Activated CD8-positive, alpha-beta T cell treated with anti-CD3 and anti-CD28 coated beads for 36 hours (primary cell): ENCODE results near the gene STEAP3. TPM values are rescaled to one million over a fixed set of nuclear protein-coding genes. Genes with fewer than 3 reads are reported as not detected.

Experiments
- ATAC-seq: fragments of 200-7000 bp; cut with Tn5 transposase; one replicate; pipeline ENCODE4 v1.10.0; 2021; ENCODE audit warnings: mild to moderate bottlenecking, moderate library complexity
- CTCF ChIA-PET: fragments of 350-600 bp; sonication (Branson Sonifier 250); formaldehyde crosslinking; loops from one replicate; lab custom pipeline; 2021; ENCODE audit warnings: antibody characterized with exemption; lab: Charles Lee
- POLR2A ChIA-PET: fragments of 350-600 bp; sonication (Branson Sonifier 250); formaldehyde crosslinking; loops from one replicate; lab custom pipeline; 2021; ENCODE audit warnings: antibody characterized with exemption; lab: Charles Lee
- DNase-seq: peaks from one replicate; pipeline ENCODE4 v3.0.0-alpha.2; 2020
- H3K27ac Mint-ChIP-seq: one replicate; pipeline ENCODE4 v1.8.0; 2021; ENCODE audit warnings: mild to moderate bottlenecking, mixed read lengths
- H3K27me3 Mint-ChIP-seq: one replicate; pipeline ENCODE4 v1.8.0; 2021; ENCODE audit warnings: mixed read lengths
- H3K36me3 Mint-ChIP-seq: one replicate; pipeline ENCODE4 v1.8.0; 2021; ENCODE audit warnings: low read depth, mixed read lengths
- H3K4me1 Mint-ChIP-seq: one replicate; pipeline ENCODE4 v1.8.0; 2021; ENCODE audit warnings: low read depth, mixed read lengths
- H3K4me3 Mint-ChIP-seq: one replicate; pipeline ENCODE4 v1.8.0; 2021; ENCODE audit warnings: mild to moderate bottlenecking, moderate library complexity, mixed read lengths
- H3K9me3 Mint-ChIP-seq: one replicate; pipeline ENCODE4 v1.8.0; 2021; ENCODE audit warnings: mixed read lengths
- CTCF ChIP-seq: fragments of 200-600 bp; IDR thresholded peaks from one replicate; pipeline ENCODE4 v1.8.0; 2022; ENCODE audit warnings: antibody characterized with exemption, mild to moderate bottlenecking
- intact Hi-C: fragments of 100-400 bp; cut with micrococcal nuclease; formaldehyde crosslinking; loops from one replicate; pipeline ENCODE4 v1.10.0; 2022
- total RNA-seq, 2 experiments: library from RNA; stranded (reverse); gene quantifications; one replicate each; pipeline ENCODE4 v1.2.3, GENCODE V29; 2021

Gene STEAP3
- total RNA-seq, 2 experiments from 2014 or later: 0.18 to 0.34 TPM

- intact Hi-C loops: no loop called here
- no peak for DNase-seq
- POLR2A ChIA-PET: no interaction called here
Measured at GRCh38 chr2:119261493-119262225, 38.0 kb downstream of the STEAP3 start.

GRCh38 chr2:119263025-119263424 is 39.4 kb downstream of the STEAP3 start:
- no peak for DNase-seq
- Mint-ChIP-seq H3K9me3 (no peaks in the 10 kb centered on the region), H3K27me3 (no peaks in the 10 kb centered on the region), H3K4me1 (no peaks in the 10 kb centered on the region), H3K27ac (no peak overlapping the region), H3K4me3 (no peak overlapping the region), H3K36me3 (no peaks in the 10 kb centered on the region)
- intact Hi-C loops: no loop called here
- TF ChIP-seq CTCF: no peak
- ATAC-seq: no peak
- CTCF ChIA-PET: no interaction called here
- POLR2A ChIA-PET: no interaction called here

More at GRCh38 chr2:119261493-119262225, 38.0 kb downstream of the STEAP3 start:
- Mint-ChIP-seq H3K4me1 (no peaks in the 10 kb centered on the region), H3K27me3 (no peaks in the 10 kb centered on the region), H3K4me3 (no peak overlapping the region), H3K9me3 (no peaks in the 10 kb centered on the region), H3K27ac (no peak overlapping the region), H3K36me3 (no peaks in the 10 kb centered on the region)
- CTCF ChIA-PET: interaction anchor here (0.6 kb wide), 1 partner anchor 41 kb away, joined by 3 read pairs; no protein-coding TSS in a partner anchor
- no peak for TF ChIP-seq CTCF
- no peak for ATAC-seq

GRCh38 chr2:119263656-119264055 is 40.0 kb downstream of the STEAP3 start:
- Mint-ChIP-seq H3K27ac (no peak overlapping the region), H3K36me3 (no peaks in the 10 kb centered on the region), H3K27me3 (no peaks in the 10 kb centered on the region), H3K4me1 (no peaks in the 10 kb centered on the region), H3K4me3 (no peak overlapping the region), H3K9me3 (no peaks in the 10 kb centered on the region)
- TF ChIP-seq CTCF: no peak
- no peak for ATAC-seq
- no peak for DNase-seq
- POLR2A ChIA-PET: no interaction called here
- intact Hi-C loops: no loop called here
- CTCF ChIA-PET: interaction anchor here (1.1 to 1.6 kb wide), 5 partner anchors 38 to 387 kb away, joined by 3 to 6 read pairs (median 3); no protein-coding TSS in a partner anchor

- no peaks in the 10 kb centered on the region for H3K9me3 Mint-ChIP-seq
- H3K36me3 Mint-ChIP-seq: no peaks in the 10 kb centered on the region
- ATAC-seq: peak; percentile 79
- CTCF ChIA-PET: interaction anchor here (0.6 to 1.6 kb wide), 11 partner anchors 9 to 389 kb away, joined by 3 to 7 read pairs (median 3); no protein-coding TSS in a partner anchor
- peak; percentile 54 for DNase-seq
- no peaks in the 10 kb centered on the region for H3K27me3 Mint-ChIP-seq
- intact Hi-C loops: loop anchor here (5.0 kb wide), 1 partner anchor 383 kb away; no protein-coding TSS in a partner anchor
- H3K4me1 Mint-ChIP-seq: no peaks in the 10 kb centered on the region
- TF ChIP-seq CTCF: peak; percentile 66
- H3K27ac Mint-ChIP-seq: no peak overlapping the region
- no peak overlapping the region for H3K4me3 Mint-ChIP-seq
- POLR2A ChIA-PET: no interaction called here
Measured at GRCh38 chr2:119264781-119265692, 41.4 kb downstream of the STEAP3 start.
